Testis (tissue), 3 donors: ENCODE results near the gene CRADD. TPM values are rescaled to one million over a fixed set of nuclear protein-coding genes. Genes with fewer than 3 reads are reported as not detected.

Experiments
- DNase-seq: peaks from one replicate; pipeline ENCODE4 v3.0.0-alpha.2; 2019
- H3K27ac ChIP-seq, 2 donors: fragments of 200-600 bp; sonication (generic); one replicate each; pipeline ENCODE4 v1.5.1; 2019
- H3K27me3 ChIP-seq: fragments of 200-600 bp; sonication (generic); one replicate; pipeline ENCODE4 v1.5.1; 2019
- H3K36me3 ChIP-seq: fragments of 200-600 bp; sonication (generic); one replicate; pipeline ENCODE4 v1.5.1; 2017; ENCODE audit warnings: low read depth; ENCODE audit errors: missing control alignments
- H3K4me1 ChIP-seq: fragments of 200-600 bp; sonication (generic); one replicate; pipeline ENCODE4 v1.5.1; 2019
- H3K4me3 ChIP-seq, 2 donors: fragments of 200-600 bp; sonication (generic); one replicate each; pipeline ENCODE4 v1.5.1; 2017 to 2019
- H3K9me3 ChIP-seq: fragments of 200-600 bp; sonication (generic); one replicate; pipeline ENCODE4 v1.5.1; 2017
- CTCF ChIP-seq, 3 experiments: fragments of 450-650 bp in 2 of 3; fragments of 200-600 bp in 1 of 3; sonication (generic) in 1 of 3; IDR thresholded peaks; one replicate each; pipeline ENCODE4 v1.5.1; 2016 to 2019; ENCODE audit warnings: antibody characterized with exemption in 3 of 3, mild to moderate bottlenecking in 2 of 3, moderate library complexity in 1 of 3
- POLR2A ChIP-seq: fragments of 450-650 bp; IDR thresholded peaks from one replicate; pipeline ENCODE4 v1.6.1; 2017; ENCODE audit warnings: antibody characterized with exemption, mild to moderate bottlenecking, moderate library complexity
- WGBS, 2 donors: methylation state at CpG; one replicate each; pipeline ENCODE4 v1.1.5; 2018; 5-methylcytosine and 5-hydroxymethylcytosine counted together
- intact Hi-C: fragments of 100-400 bp; cut with DNase I; formaldehyde crosslinking; loops from one replicate; pipeline ENCODE4 v1.15.1; 2023; ENCODE audit warnings: low total_unique reads
- polyA plus RNA-seq: library from polyadenylated mRNA; stranded (reverse); fragments of 350-450 nt; fragmentation: Illumina TruSeq; extraction: RNeasy Lipid Tissue Mini Kit (QIAGEN cat#74804); gene quantifications from one replicate; pipeline ENCODE4 v1.2.3, GENCODE V29; 2014; ENCODE audit warnings: low read depth, low replicate concordance; ENCODE audit not compliant: insufficient read depth
- total RNA-seq, 2 donors: library from RNA; depleted of rRNA; stranded (reverse); fragments of >200 nt; gene quantifications; one replicate each; pipeline ENCODE4 v1.2.3, GENCODE V29; 2016

The CRADD gene
- total and polyA plus RNA-seq, 3 donors from 2014 or later = 43.2 to 53.0 (median 46.0) TPM

- Histone ChIP-seq H3K9me3 (no peaks in the 10 kb centered on the region), H3K4me3 (no peak overlapping the region), H3K36me3 (no peaks in the 10 kb centered on the region), H3K27me3 (no peaks in the 10 kb centered on the region), H3K27ac (no peak overlapping the region), H3K4me1 (no peaks in the 10 kb centered on the region)
- TF ChIP-seq CTCF (IDR thresholded peaks at IDR 0.05) (no peak), POLR2A (no peak)
- intact Hi-C loops = no loop called here
- no peak for DNase-seq
- WGBS, 2 donors = 93 to 94% methylated on average over 7 of the region's 7 CpGs
Observed at GRCh38 chr12:93850481-93851256, 173.5 kb downstream of the CRADD start.

GRCh38 chr12:93851257-93851671 lies 174.1 kb downstream of the CRADD start:
- Histone ChIP-seq H3K4me3 (no peak overlapping the region), H3K9me3 (no peaks in the 10 kb centered on the region), H3K27me3 (no peaks in the 10 kb centered on the region), H3K4me1 (no peaks in the 10 kb centered on the region), H3K27ac (no peak overlapping the region), H3K36me3 (no peaks in the 10 kb centered on the region)
- TF ChIP-seq POLR2A (no peak), CTCF (IDR thresholded peaks at IDR 0.05) (no peak)
- no peak for DNase-seq
- intact Hi-C loops = no loop called here
- WGBS, 2 donors = 88 to 89% methylated on average over 4 of the region's 4 CpGs

- no peaks in the 10 kb centered on the region for H3K27me3 ChIP-seq
- intact Hi-C loops = no loop called here
- H3K9me3 ChIP-seq = no peaks in the 10 kb centered on the region
- H3K36me3 ChIP-seq = no peaks in the 10 kb centered on the region
- no peak overlapping the region for H3K27ac ChIP-seq
- no peak for DNase-seq
- WGBS, 2 donors = 84 to 90% methylated on average over 7 to 8 of the region's 8 CpGs
- no peaks in the 10 kb centered on the region for H3K4me1 ChIP-seq
- TF ChIP-seq CTCF (IDR thresholded peaks at IDR 0.05) (no peak), POLR2A (no peak)
- no peak overlapping the region for H3K4me3 ChIP-seq
Observed at GRCh38 chr12:93852173-93852591, 175.0 kb downstream of the CRADD start.

GRCh38 chr12:93853698-93854478 lies 176.7 kb downstream of the CRADD start:
- Histone ChIP-seq H3K9me3 (no peaks in the 10 kb centered on the region), H3K36me3 (no peaks in the 10 kb centered on the region), H3K4me3 (no peak overlapping the region), H3K27ac (no peak overlapping the region), H3K4me1 (no peaks in the 10 kb centered on the region), H3K27me3 (no peaks in the 10 kb centered on the region)
- intact Hi-C loops = no loop called here
- WGBS, 2 donors = 84 to 91% methylated on average over 17 of the region's 17 CpGs
- no peak for DNase-seq
- TF ChIP-seq POLR2A (no peak), CTCF (IDR thresholded peaks at IDR 0.05) (no peak)
